Measurements from ENCODE around the gene PFN2. TPM values are rescaled to one million over a fixed set of nuclear protein-coding genes. Genes with fewer than 3 reads are reported as not detected.

Gene PFN2
- total RNA-seq, 3 donors from 2014 or later (not counting 1 experiment from before 2014, with no cell fraction given) = 3.4 to 4.9 (median 4.8) TPM

GRCh38 chr3:150006794-150007193 lies 36.1 kb upstream of the PFN2 start:
- H3K27ac ChIP-seq (ENCODE audit: low read length) = no peak overlapping the region
- no peaks in the 10 kb centered on the region for H3K9me3 ChIP-seq (ENCODE audit: control insufficient read depth, insufficient read depth, low read length)
- Mint-ChIP-seq H3K4me1 (no peaks in the 10 kb centered on the region), H3K4me3 (no peak overlapping the region), H3K27me3 (ENCODE audit: low read depth in 2 of 2) (peaks cover 0 to 12% of the 10 kb centered on the region in 2 donors), H3K9me3 (no peaks in the 10 kb centered on the region), H3K27ac (no peak overlapping the region), H3K36me3 (no peaks in the 10 kb centered on the region)
- intact Hi-C loops (cut with micrococcal nuclease) = no loop called here
- H3K4me3 ChIP-seq (ENCODE audit: low read length) = no peak overlapping the region
- no peak for TF ChIP-seq CTCF (IDR thresholded peaks at IDR 0.05)
- DNase-seq (no peak), ATAC-seq (no peak)
- no peaks in the 10 kb centered on the region for H3K27me3 ChIP-seq (ENCODE audit: control insufficient read depth, insufficient read depth, low read length)
- H3K4me1 ChIP-seq (ENCODE audit: control insufficient read depth, insufficient read depth, low read length) = no peaks in the 10 kb centered on the region
- H3K36me3 ChIP-seq (ENCODE audit: control insufficient read depth, insufficient read depth, low read length) = no peaks in the 10 kb centered on the region

GRCh38 chr3:150005243-150006112 lies 34.8 kb upstream of the PFN2 start:
- H3K4me1 Mint-ChIP-seq = no peaks in the 10 kb centered on the region

GRCh38 chr3:150000641-150001040 lies 29.9 kb upstream of the PFN2 start:
- no peak overlapping the region for H3K27ac Mint-ChIP-seq

More at GRCh38 chr3:150005243-150006112, 34.8 kb upstream of the PFN2 start:
- no peak overlapping the region for H3K4me3 ChIP-seq (ENCODE audit: low read length)
- Mint-ChIP-seq H3K4me3 (no peak overlapping the region), H3K27ac (no peak overlapping the region), H3K9me3 (no peaks in the 10 kb centered on the region), H3K27me3 (ENCODE audit: low read depth in 2 of 2) (peaks cover 0 to 18% of the 10 kb centered on the region in 2 donors), H3K36me3 (no peaks in the 10 kb centered on the region)
- no peaks in the 10 kb centered on the region for H3K27me3 ChIP-seq (ENCODE audit: control insufficient read depth, insufficient read depth, low read length)
- no peaks in the 10 kb centered on the region for H3K36me3 ChIP-seq (ENCODE audit: control insufficient read depth, insufficient read depth, low read length)
- H3K9me3 ChIP-seq (ENCODE audit: control insufficient read depth, insufficient read depth, low read length) = no peaks in the 10 kb centered on the region
- intact Hi-C loops (cut with micrococcal nuclease) = no loop called here
- no peak for TF ChIP-seq CTCF (IDR thresholded peaks at IDR 0.05)
- WGBS (ENCODE audit: insufficient coverage) = 93% methylated on average over 3 of the region's 4 CpGs
- no peaks in the 10 kb centered on the region for H3K4me1 ChIP-seq (ENCODE audit: control insufficient read depth, insufficient read depth, low read length)
- ATAC-seq (no peak), DNase-seq (no peak)
- no peak overlapping the region for H3K27ac ChIP-seq (ENCODE audit: low read length)

More at GRCh38 chr3:150000641-150001040, 29.9 kb upstream of the PFN2 start:
- Histone ChIP-seq H3K4me1 (ENCODE audit: control insufficient read depth, insufficient read depth, low read length) (no peaks in the 10 kb centered on the region), H3K9me3 (ENCODE audit: control insufficient read depth, insufficient read depth, low read length) (no peaks in the 10 kb centered on the region), H3K4me3 (ENCODE audit: low read length) (no peak overlapping the region), H3K36me3 (ENCODE audit: control insufficient read depth, insufficient read depth, low read length) (no peaks in the 10 kb centered on the region), H3K27ac (ENCODE audit: low read length) (no peak overlapping the region), H3K27me3 (ENCODE audit: control insufficient read depth, insufficient read depth, low read length) (no peaks in the 10 kb centered on the region)
- Mint-ChIP-seq H3K4me1 (no peaks in the 10 kb centered on the region), H3K9me3 (peaks cover 2% of the 10 kb centered on the region in 2 donors), H3K36me3 (no peaks in the 10 kb centered on the region), H3K27me3 (ENCODE audit: low read depth in 2 of 2) (peaks cover 11 to 28% of the 10 kb centered on the region in 2 donors), H3K4me3 (no peak overlapping the region)
- DNase-seq = no peak
- ATAC-seq = no peak
- TF ChIP-seq CTCF (IDR thresholded peaks at IDR 0.05) = no peak
- intact Hi-C loops (cut with micrococcal nuclease) = no loop called here
